ENCODE results near the gene AIF1.
"Not testable (repeated sequence)": the region's sequence is repeated elsewhere in the genome, so short reads cannot be mapped to it uniquely, and the experiment has no call there.

Gene AIF1

GRCh38 chr6:31580807-31581433 lies 34.1 kb upstream of the AIF1 start:
- DNase-seq (ENCODE audit: low read depth in 2 of 2) = peak; percentile 85 to 87

GRCh38 chr6:31581434-31582229 lies 33.4 kb upstream of the AIF1 start:
- DNase-seq (ENCODE audit: low read depth in 2 of 2) = no peak

GRCh38 chr6:31582230-31582643 lies 32.8 kb upstream of the AIF1 start, which contains the start of gene LTB:
Gene LTB (minus strand): TSS chr6:31582424. CDS start chr6:31582417, 7 bp downstream.
- DNase-seq (ENCODE audit: low read depth in 2 of 2) = no peak

- no peak for DNase-seq (ENCODE audit: low read depth in 2 of 2)
Observed at GRCh38 chr6:31585491-31585890, 29.5 kb upstream of the AIF1 start.

- no peak for DNase-seq (ENCODE audit: low read depth in 2 of 2)
Observed at GRCh38 chr6:31586008-31586407, 29.0 kb upstream of the AIF1 start, which contains the start of gene LST1. Gene LST1 (plus strand): TSS chr6:31586277. CDS start chr6:31587300, 1,023 bp downstream.

- DNase-seq (ENCODE audit: low read depth in 2 of 2) = no peak
Observed at GRCh38 chr6:31586599-31587281, 28.3 kb upstream of the AIF1 start.

- no peak for DNase-seq (ENCODE audit: low read depth in 2 of 2)
Observed at GRCh38 chr6:31587791-31588777, 26.9 kb upstream of the AIF1 start.

- no peak for DNase-seq (ENCODE audit: low read depth in 2 of 2)
Observed at GRCh38 chr6:31588871-31589650, 26.0 kb upstream of the AIF1 start.

GRCh38 chr6:31590691-31591090 lies 24.3 kb upstream of the AIF1 start:
- not testable (repeated sequence) for DNase-seq (ENCODE audit: low read depth in 2 of 2)

GRCh38 chr6:31592396-31592771 lies 22.6 kb upstream of the AIF1 start:
- no peak for DNase-seq (ENCODE audit: low read depth in 2 of 2)

GRCh38 chr6:31597006-31597405 lies 18.0 kb upstream of the AIF1 start:
- no peak for DNase-seq (ENCODE audit: low read depth in 2 of 2)

GRCh38 chr6:31607317-31607716 lies 7.7 kb upstream of the AIF1 start:
- no peak for DNase-seq (ENCODE audit: low read depth in 2 of 2)

- no peak for DNase-seq (ENCODE audit: low read depth in 2 of 2)
Observed at GRCh38 chr6:31609519-31610406, 5.3 kb upstream of the AIF1 start.

- DNase-seq (ENCODE audit: low read depth in 2 of 2) = no peak
Observed at GRCh38 chr6:31610968-31611367, 4.1 kb upstream of the AIF1 start.

- DNase-seq (ENCODE audit: low read depth in 2 of 2) = no peak
Observed at GRCh38 chr6:31614075-31614619, 887 bp upstream of the AIF1 start.

- no peak for DNase-seq (ENCODE audit: low read depth in 2 of 2)
Observed at GRCh38 chr6:31615748-31616147, 714 bp downstream of the AIF1 start.

GRCh38 chr6:31617010-31617409 lies 2.0 kb downstream of the AIF1 start:
- no peak for DNase-seq (ENCODE audit: low read depth in 2 of 2)

GRCh38 chr6:31619805-31620585 lies 5.0 kb downstream of the AIF1 start:
- peak; percentile 95 for DNase-seq (ENCODE audit: low read depth in 2 of 2)

All from stimulated activated CD8-positive, alpha-beta memory T cell treated with anti-CD3 and anti-CD28 coated beads, Interleukin-2, amount 100 ng/mL, for 48 hours (primary cell).